ENCODE measurements around the gene TAMALIN.

TAMALIN gene

DNA sequence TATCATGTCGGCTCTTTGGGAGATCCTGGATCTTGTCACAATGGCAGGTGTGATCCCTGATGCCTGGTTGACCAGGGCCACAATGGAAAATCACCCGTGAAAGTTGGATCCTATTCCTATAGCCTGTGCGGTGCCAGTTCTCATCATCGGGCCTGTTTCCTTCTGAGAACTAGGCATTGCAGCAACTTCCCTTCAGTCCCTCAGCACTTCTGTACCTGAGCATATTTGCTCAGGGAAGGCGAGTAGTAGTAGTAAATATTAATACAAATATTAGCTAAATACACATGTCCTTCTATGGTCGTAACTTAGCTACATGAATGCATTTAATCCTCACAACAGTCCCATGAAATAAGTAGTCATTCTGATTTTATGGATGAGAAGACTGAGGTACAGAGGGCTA, 22.1 kb upstream of the TAMALIN start:
- TF ChIP-seq ZFX (IDR thresholded peaks at IDR 0.05; ENCODE audit: borderline replicate concordance) (no peak), CTCF (IDR thresholded peaks at IDR 0.05) (no peak)
- H3K27ac ChIP-seq = peak overlapping the region; percentile 78

DNA sequence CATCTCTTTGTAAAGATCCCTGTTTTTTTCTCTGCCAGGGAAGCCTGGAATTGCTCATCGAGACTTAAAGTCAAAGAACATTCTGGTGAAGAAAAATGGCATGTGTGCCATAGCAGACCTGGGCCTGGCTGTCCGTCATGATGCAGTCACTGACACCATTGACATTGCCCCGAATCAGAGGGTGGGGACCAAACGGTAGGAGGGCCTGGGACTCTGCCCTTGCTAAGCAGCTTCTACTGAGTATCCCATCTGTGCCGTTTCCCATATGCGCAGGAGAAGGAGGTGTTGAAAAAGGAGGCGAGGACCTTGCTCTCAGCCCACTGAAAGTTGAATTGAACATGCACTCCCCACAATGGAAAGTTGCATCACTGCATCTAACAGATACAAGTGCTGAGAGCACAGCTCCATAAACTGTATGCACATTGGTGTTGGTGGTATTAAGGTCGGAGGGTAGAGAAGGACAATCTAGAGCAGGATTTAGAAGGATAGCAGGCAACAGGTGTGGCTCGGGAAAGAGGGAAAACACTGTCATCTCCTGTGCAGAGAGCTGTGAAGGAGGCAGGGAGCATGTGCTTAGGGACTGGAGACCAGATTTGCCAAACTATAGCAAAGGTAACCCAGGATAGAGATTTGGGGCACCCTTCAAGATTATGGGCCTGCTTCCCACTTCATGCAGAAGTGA, 21.5 kb upstream of the TAMALIN start:
- no peak for TF ChIP-seq CTCF (IDR thresholded peaks at IDR 0.05)
- H3K27ac ChIP-seq = peak overlapping the region; percentile 78

GRCh38 chr12:51986834-51987233, 19.9 kb upstream of the TAMALIN start:
- no peak for TF ChIP-seq CTCF (IDR thresholded peaks at IDR 0.05)
- TF ChIP-seq ZFX (IDR thresholded peaks at IDR 0.05; ENCODE audit: borderline replicate concordance) = no peak
- no peak overlapping the region for H3K27ac ChIP-seq

- H3K27ac ChIP-seq = no peak overlapping the region
- TF ChIP-seq CTCF (IDR thresholded peaks at IDR 0.05) (no peak), ZFX (IDR thresholded peaks at IDR 0.05; ENCODE audit: borderline replicate concordance) (no peak)
Observed at GRCh38 chr12:51992246-51992645, 14.5 kb upstream of the TAMALIN start.

DNA sequence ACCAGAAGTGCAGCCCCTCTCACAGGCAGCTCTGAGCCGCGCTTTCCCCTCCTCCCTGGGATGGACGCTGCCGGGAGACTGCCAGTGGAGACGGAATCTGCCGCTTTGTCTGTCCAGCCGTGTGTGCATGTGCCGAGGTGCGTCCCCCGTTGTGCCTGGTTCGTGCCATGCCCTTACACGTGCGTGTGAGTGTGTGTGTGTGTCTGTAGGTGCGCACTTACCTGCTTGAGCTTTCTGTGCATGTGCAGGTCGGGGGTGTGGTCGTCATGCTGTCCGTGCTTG, 12.3 kb upstream of the TAMALIN start:
- H3K27ac ChIP-seq = no peak overlapping the region
- TF ChIP-seq ZFX (IDR thresholded peaks at IDR 0.05; ENCODE audit: borderline replicate concordance) (no peak), CTCF (IDR thresholded peaks at IDR 0.05) (no peak)

- no peak overlapping the region for H3K27ac ChIP-seq
- TF ChIP-seq CTCF (IDR thresholded peaks at IDR 0.05) (no peak), ZFX (IDR thresholded peaks at IDR 0.05; ENCODE audit: borderline replicate concordance) (no peak)
Observed at GRCh38 chr12:51994959-51995358, 11.8 kb upstream of the TAMALIN start.

- no peak overlapping the region for H3K27ac ChIP-seq
- TF ChIP-seq ZFX (IDR thresholded peaks at IDR 0.05; ENCODE audit: borderline replicate concordance) (no peak), CTCF (IDR thresholded peaks at IDR 0.05) (no peak)
Observed at GRCh38 chr12:51997136-51997535, 9.6 kb upstream of the TAMALIN start.

All from 22Rv1 (cell line).